NCI-H82 treated with DMSO at 0.1 percent for 48 hours (cell line): Measurements from ENCODE around the gene UBL3.

Experiments
- DNase-seq: peaks from one replicate; lab custom pipeline; 2025; ENCODE audit not compliant: unreplicated experiment; lab: John Stamatoyannopoulos, UW

UBL3 gene

GRCh38 chr13:29761160-29761559 is 89.3 kb downstream of the UBL3 start:
- no peak for DNase-seq

GRCh38 chr13:29760544-29760943 is 89.9 kb downstream of the UBL3 start:
- no peak for DNase-seq

DNA sequence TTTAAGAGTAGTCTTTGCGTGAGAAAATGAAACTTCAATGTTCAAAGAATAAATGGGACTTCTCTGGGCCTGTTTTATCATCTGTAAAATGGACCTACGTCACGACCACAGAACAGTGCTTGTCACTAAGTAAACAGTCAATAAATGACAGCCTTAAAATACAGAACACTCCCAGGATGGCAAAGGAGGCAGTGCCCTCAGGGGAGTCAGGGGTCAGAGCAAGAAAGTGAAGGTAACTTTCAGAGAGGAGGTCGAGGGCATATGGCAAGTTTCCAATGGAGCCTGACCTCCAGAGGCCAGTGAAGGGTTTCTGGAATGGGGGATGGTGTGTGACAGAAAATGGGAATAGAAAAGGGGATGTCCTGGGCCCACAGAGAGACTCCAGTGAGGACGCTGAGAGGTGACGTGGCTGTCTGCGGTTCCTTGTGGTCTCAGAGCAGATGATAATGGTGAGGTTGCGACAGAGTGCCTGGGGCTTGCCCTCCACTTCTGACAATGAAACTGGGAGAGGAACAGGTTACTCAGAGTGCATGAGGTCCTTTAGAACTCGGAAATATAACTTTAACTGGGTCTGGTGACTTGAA is 91.8 kb downstream of the UBL3 start:
- no peak for DNase-seq

GRCh38 chr13:29756506-29756905 is 93.9 kb downstream of the UBL3 start:
- no peak for DNase-seq

GRCh38 chr13:29754473-29754806 is 96.0 kb downstream of the UBL3 start:
- DNase-seq, result no peak

GRCh38 chr13:29753618-29754472 is 96.6 kb downstream of the UBL3 start:
- no peak for DNase-seq

DNA sequence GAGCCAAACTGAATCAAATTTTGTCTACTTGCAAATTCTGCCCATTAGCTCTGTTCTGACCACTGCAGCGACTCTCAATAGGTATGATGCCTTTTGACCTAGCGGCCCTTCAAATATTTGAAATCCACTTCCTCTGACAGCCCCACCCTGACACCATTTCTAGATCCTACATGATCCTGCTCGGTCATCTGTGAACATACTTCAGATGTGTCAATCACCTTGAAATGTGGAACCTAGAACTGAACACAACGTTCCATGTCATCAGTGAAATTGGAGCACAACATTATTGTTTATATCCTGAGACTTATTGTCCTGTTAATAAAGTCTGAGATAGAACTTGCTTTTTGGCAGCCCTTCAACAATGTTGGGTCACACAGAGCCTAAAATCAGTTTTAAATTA is 98.2 kb downstream of the UBL3 start:
- no peak for DNase-seq

- no peak for DNase-seq
Measured at GRCh38 chr13:29750183-29750530, 100.3 kb downstream of the UBL3 start.

GRCh38 chr13:29749401-29750182 is 100.8 kb downstream of the UBL3 start:
- no peak for DNase-seq

GRCh38 chr13:29748097-29748496 is 102.3 kb downstream of the UBL3 start:
- DNase-seq, result no peak

DNA sequence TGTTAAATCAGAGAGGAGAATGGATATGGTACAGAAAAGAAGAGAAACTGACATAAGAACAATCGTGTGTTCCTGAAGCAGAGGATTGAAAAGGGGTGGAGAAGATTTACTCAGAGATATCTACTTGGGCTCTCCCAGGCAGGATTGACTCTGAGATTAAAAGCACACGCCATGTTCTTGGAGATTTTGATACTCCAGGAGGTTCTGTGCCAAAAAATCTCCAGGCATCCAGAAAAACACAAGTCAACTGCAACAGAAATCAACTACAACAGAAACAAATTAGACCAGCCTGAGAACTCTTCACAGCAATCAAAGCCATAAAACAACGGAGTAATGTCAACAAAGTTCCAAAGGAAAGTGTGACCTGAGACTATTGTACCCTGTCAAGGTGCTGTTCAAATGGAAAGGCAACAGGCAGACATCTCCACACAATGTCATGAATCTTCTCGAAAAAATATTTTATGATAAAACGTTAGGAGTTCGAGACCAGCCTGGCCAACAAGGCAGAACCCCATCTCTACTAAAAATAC is 104.2 kb downstream of the UBL3 start:
- no peak for DNase-seq

DNA sequence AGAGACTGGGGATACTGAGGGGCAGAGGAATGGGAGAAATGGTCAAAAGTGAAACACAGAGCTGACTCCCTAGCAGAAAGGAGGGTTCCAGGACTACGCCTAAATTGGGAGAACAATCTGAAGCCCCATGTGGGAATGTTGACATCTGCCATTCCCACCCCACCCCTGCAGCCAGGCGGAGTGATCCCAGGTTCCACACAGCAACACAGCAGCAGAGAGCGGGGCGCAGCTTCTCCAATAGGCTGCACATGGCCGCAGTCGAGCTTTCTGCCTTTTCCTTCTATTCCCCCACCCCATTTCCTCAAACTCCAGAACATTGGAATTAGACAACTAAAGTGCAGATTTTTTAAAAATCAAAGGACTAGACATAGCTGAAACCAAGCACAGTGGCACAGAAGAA is 104.7 kb downstream of the UBL3 start:
- no peak for DNase-seq

- DNase-seq, result no peak
Measured at GRCh38 chr13:29743201-29743786, 107.1 kb downstream of the UBL3 start.

DNA sequence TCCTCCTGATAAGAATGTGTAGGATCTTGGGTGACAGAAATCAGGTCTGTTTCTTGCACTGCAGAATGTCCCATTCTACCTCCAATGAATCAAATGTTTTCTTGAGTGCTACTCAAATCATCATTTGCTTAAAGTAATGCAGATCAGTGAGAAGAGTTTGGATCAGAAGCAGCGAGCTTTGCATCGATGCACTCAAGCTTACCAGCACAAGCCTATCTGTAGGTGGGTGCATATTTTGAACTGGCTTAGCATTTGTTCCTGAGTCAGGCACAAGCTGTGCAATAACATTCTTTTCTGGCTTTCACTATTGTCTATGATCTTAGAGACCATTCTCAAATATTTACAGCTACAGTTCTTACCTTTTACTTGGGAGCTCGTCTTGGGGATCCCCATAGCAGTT is 109.5 kb downstream of the UBL3 start:
- DNase-seq, result no peak

DNA sequence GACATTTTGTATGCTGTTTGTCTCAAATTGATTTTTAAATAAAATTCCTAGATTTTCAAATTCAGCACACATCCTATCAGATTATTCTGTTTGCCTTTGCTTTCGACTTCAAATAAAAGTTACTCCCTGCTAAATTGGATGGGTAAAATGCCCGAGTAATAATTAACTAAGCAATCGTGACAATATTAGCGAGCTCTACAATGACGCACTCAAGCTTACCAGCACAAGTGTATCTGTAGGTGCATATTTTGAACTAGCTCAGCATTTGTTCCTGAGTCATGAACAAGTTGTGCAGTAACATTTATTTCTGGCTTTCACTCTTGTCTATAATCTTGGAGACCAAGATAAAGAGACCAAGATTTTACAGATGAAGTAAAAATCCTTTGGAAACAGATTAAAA is 113.4 kb downstream of the UBL3 start:
- DNase-seq, result no peak

DNA sequence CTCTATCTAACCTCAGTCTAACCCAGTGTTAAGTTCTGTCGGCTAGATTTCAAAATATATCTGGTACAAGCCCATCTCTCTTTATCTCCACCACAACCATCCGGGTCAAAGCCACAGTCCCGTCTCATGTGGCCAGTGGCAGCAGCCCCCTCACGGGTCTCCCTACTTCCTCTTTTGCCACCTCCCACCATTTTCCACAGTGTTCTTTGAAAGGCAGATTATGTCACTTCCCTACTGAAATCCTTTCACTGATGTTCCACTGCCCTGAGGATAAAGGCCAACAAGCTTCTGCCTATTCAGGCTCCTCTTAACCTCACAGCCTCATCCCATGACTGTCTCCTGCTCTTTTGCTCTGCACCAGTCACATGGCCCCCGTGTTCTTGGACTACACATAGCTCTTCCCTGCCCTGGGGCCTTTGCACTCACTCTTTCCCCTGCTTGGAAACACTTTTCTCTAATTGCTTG is 117.2 kb downstream of the UBL3 start:
- DNase-seq, result no peak

DNA sequence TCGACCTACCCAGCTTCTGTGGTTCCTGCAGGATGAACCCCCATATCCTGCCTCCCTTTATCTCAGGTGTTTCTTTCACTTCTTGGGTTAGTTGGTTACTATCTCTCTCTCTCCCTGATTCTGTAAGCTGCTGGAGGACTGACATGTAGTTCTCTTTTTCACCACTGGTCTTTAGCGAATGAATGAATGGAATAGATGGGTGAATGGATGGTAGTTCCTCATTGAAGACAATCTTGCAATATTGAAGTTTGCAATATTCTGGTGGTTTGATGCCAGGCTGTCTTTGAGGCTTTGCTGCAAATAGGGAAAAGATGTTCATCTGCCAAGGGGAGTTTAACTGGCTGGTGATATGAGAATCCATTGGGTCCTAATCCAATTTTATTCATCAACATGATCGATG is 120.2 kb downstream of the UBL3 start:
- DNase-seq, result no peak

DNA sequence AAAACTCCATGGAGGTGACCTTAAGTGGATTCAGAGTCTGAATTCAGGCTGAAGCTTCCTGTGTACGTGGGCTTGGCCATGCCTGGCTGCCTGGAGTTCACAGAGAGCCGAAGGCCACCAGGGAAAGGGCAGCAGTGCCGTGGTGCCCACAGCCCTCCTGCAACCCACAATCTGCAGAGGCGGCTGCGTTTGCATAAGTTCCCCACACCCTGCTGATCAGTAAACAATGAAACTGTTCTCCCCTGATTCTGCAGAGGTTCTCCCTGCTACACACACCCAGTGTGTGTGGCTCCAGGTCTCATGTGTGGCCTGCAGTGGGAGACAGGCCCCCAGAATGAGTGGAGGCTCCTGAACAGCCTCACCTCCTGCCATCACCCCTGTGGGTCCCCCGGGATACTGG is 128.0 kb downstream of the UBL3 start:
- DNase-seq, result no peak

GRCh38 chr13:29721766-29722165 is 128.7 kb downstream of the UBL3 start:
- no peak for DNase-seq

- DNase-seq, result no peak
Measured at GRCh38 chr13:29718694-29719093, 131.7 kb downstream of the UBL3 start.

GRCh38 chr13:29716493-29716892 is 133.9 kb downstream of the UBL3 start:
- no peak for DNase-seq
